HepG2 (cell line): ENCODE data around the gene SIRT7. TPM values are rescaled to one million over a fixed set of nuclear protein-coding genes. Genes with fewer than 3 reads are reported as not detected.

Experiments
- ARID5B ChIP-seq: IDR thresholded peaks from 2 replicates; pipeline ENCODE4 v1.4.0; 2020; ENCODE audit warnings: mild to moderate bottlenecking, missing genetic modification reagents
- ATF2 ChIP-seq: sonication (generic); formaldehyde crosslinking; IDR thresholded peaks from 2 replicates; pipeline ENCODE4 v1.4.0; 2020; ENCODE audit warnings: missing genetic modification reagents
- ERF ChIP-seq: IDR thresholded peaks from 2 replicates; pipeline ENCODE4 v1.6.1; 2018; ENCODE audit warnings: missing biosample characterization, missing genetic modification reagents
- IRF2 ChIP-seq: IDR thresholded peaks from 2 replicates; pipeline ENCODE4 v1.6.1; 2018; ENCODE audit warnings: missing genetic modification reagents, missing compliant biosample characterization
- KLF6 ChIP-seq: IDR thresholded peaks from 2 replicates; pipeline ENCODE4 v1.8.0; 2016; ENCODE audit warnings: missing biosample characterization, missing genetic modification reagents
- NAIF1 ChIP-seq: sonication (generic); formaldehyde crosslinking; IDR thresholded peaks from 2 replicates; pipeline ENCODE4 v1.5.0; 2020; ENCODE audit warnings: mild to moderate bottlenecking, missing genetic modification reagents, borderline replicate concordance
- PHF20 ChIP-seq: sonication (generic); formaldehyde crosslinking; IDR thresholded peaks from 2 replicates; pipeline ENCODE4 v1.5.0; 2020; ENCODE audit warnings: mild to moderate bottlenecking, missing genetic modification reagents
- RARA ChIP-seq: IDR thresholded peaks from 2 replicates; pipeline ENCODE4 v1.6.1; 2016; ENCODE audit warnings: missing genetic modification reagents, missing compliant biosample characterization
- RFX3 ChIP-seq: IDR thresholded peaks from 2 replicates; pipeline ENCODE4 v1.6.1; 2016; ENCODE audit warnings: missing biosample characterization, missing genetic modification reagents
- SNAPC5 ChIP-seq: sonication (generic); formaldehyde crosslinking; IDR thresholded peaks from 2 replicates; pipeline ENCODE4 v1.8.1; 2023; ENCODE audit warnings: mild to moderate bottlenecking, missing genetic modification reagents, borderline replicate concordance
- SP2 ChIP-seq: sonication (generic); formaldehyde crosslinking; IDR thresholded peaks from 2 replicates; pipeline ENCODE4 v1.5.1; 2020; ENCODE audit warnings: mild to moderate bottlenecking, missing genetic modification reagents
- TGIF2 ChIP-seq: IDR thresholded peaks from 2 replicates; pipeline ENCODE4 v1.6.1; 2016; ENCODE audit warnings: control low read depth, missing compliant biosample characterization
- THAP9 ChIP-seq: sonication (generic); formaldehyde crosslinking; IDR thresholded peaks from 2 replicates; pipeline ENCODE4; 2020; ENCODE audit warnings: missing genetic modification reagents, mild to moderate bottlenecking, borderline replicate concordance
- YEATS4 ChIP-seq: sonication (generic); formaldehyde crosslinking; IDR thresholded peaks from 2 replicates; pipeline ENCODE4 v1.4.0; 2020; ENCODE audit warnings: missing genetic modification reagents, borderline replicate concordance
- ZBTB33 ChIP-seq: sonication (generic); formaldehyde crosslinking; IDR thresholded peaks from 2 replicates; pipeline ENCODE4 v1.4.0; 2020; ENCODE audit warnings: missing genetic modification reagents
- ZNF503 ChIP-seq: sonication (generic); formaldehyde crosslinking; IDR thresholded peaks from 2 replicates; pipeline ENCODE4 v1.4.0; 2020; ENCODE audit warnings: missing genetic modification reagents
- polyA plus RNA-seq, 8 experiments: library from polyadenylated mRNA; depleted of rRNA in 3 of 8; stranded (reverse) in 7 of 8; unstranded in 1 of 8; fragments of >200 nt; fragmentation: Illumina TruSeq in 4 of 8; extraction: Trizol in 4 of 8; gene quantifications; 2 replicates each; pipeline versions ENCODE4 v1.2.1 to v1.2.3, GENCODE V29; 2011 to 2016; ENCODE audit warnings: low read depth in 4 of 8, missing spikeins in 1 of 8, mixed read lengths in 1 of 8; ENCODE audit not compliant: insufficient read depth in 1 of 8
- total RNA-seq, 5 experiments: library from RNA; depleted of rRNA; stranded (reverse); fragments of >200 nt; fragmentation: Illumina TruSeq; extraction: Trizol; gene quantifications; 2 replicates each; pipeline ENCODE4 v1.2.3, GENCODE V29; 2016; ENCODE audit warnings: low read depth in 1 of 5

SIRT7 gene
- total and polyA plus RNA-seq, 2 of the 13 experiments (the other 11 are each of a cell fraction or from before 2014, with no cell fraction given), result 8.3 to 24.8 TPM

GRCh38 chr17:81966343-81967243 lies 48.6 kb upstream of the SIRT7 start (continued):
- TF ChIP-seq SP2 (CRISPR knock-in tag), result no peak; the same call in 1 of the 2 replicates
- TF ChIP-seq YEATS4 (CRISPR knock-in tag), result peak; percentile 68; the same call in 1 of the 2 replicates
- peak; percentile 89 for TF ChIP-seq ZBTB33 (CRISPR knock-in tag)
- TF ChIP-seq IRF2 (CRISPR knock-in tag), result peak; percentile 90
- TF ChIP-seq RFX3 (CRISPR knock-in tag), result 0 out of 2 replicates have a peak, but pooled peaks have one; percentile 29
- peak; percentile 88 for TF ChIP-seq ARID5B (CRISPR knock-in tag)
- TF ChIP-seq SNAPC5 (CRISPR knock-in tag), result no peak
- TF ChIP-seq PHF20 (CRISPR knock-in tag), result no peak
- TF ChIP-seq ZNF503 (CRISPR knock-in tag), result peak; percentile 88
- peak; percentile 87 for TF ChIP-seq KLF6 (CRISPR knock-in tag)
- peak; percentile 86 for TF ChIP-seq TGIF2 (CRISPR knock-in tag)
- peak; percentile 90 for TF ChIP-seq RARA (CRISPR knock-in tag)
- peak; percentile 93 for TF ChIP-seq ATF2 (CRISPR knock-in tag)
- TF ChIP-seq ERF (CRISPR knock-in tag), result peak; percentile 93
- TF ChIP-seq NAIF1, result peak; percentile 88
- peak; percentile 41; the same call in 1 of the 2 replicates for TF ChIP-seq THAP9 (CRISPR knock-in tag)
